Mucosa of descending colon (tissue), 3 donors: ENCODE data around the gene TNFRSF1A. TPM values are rescaled to one million over a fixed set of nuclear protein-coding genes. Genes with fewer than 3 reads are reported as not detected.

Experiments
- ATAC-seq: fragments of 200-7000 bp; cut with Tn5 transposase; one replicate; pipeline ENCODE4 v1.9.1; 2020; ENCODE audit warnings: mild to moderate bottlenecking, moderate library complexity
- DNase-seq, 3 donors: peaks; one replicate each; pipeline ENCODE4 v3.0.0-alpha.2; 2020
- H3K36me3 ChIP-seq: fragments of 200-600 bp; one replicate; pipeline ENCODE4 v1.8.0; 2021; ENCODE audit warnings: low read depth, mild to moderate bottlenecking
- H3K4me1 ChIP-seq: fragments of 200-600 bp; one replicate; pipeline ENCODE4 v1.8.0; 2021; ENCODE audit warnings: low read depth, mild to moderate bottlenecking
- H3K4me3 ChIP-seq: fragments of 200-600 bp; one replicate; pipeline ENCODE4 v1.8.0; 2021; ENCODE audit warnings: mild to moderate bottlenecking
- H3K9me3 ChIP-seq: fragments of 200-600 bp; one replicate; pipeline ENCODE4 v1.8.0; 2021; ENCODE audit warnings: mild to moderate bottlenecking
- CTCF ChIP-seq: fragments of 200-600 bp; IDR thresholded peaks from one replicate; pipeline ENCODE4 v1.8.0; 2022; ENCODE audit warnings: antibody characterized with exemption, mild to moderate bottlenecking
- intact Hi-C, 2 donors: fragments of 100-400 bp; cut with DNase I in 1 of 2; cut with micrococcal nuclease in 1 of 2; formaldehyde crosslinking; loops; one replicate each; pipeline versions ENCODE4 v1.11.0 to v1.11.1; 2022; cut with DNase I, micrococcal nuclease
- total RNA-seq, 3 donors: library from RNA; stranded (reverse); fragmentation: NEBNext Ultra II Directional in 2 of 3; extraction: Animal tissue kit (Norgen Biotek cat#: 25700) in 2 of 3; gene quantifications; one replicate each; pipeline versions ENCODE4 v1.2.1 to v1.2.4, GENCODE V29; 2021 to 2023
- donor health status: DM: no; HTN: no; CAD: no; lungs with moderate emphysema.
- donor health status: DM: no; HTN: no; CAD: no.
- donor health status: DM: no; HTN: yes; CAD: no.

The TNFRSF1A gene
- total RNA-seq, 3 donors from 2014 or later = 166 to 237 (median 211) TPM

GRCh38 chr12:6337958-6338433 is 3.9 kb downstream of the TNFRSF1A start:
- peaks cover 74% of the 10 kb centered on the region for H3K4me1 ChIP-seq
- intact Hi-C loops = loop anchor here (5.0 to 10.0 kb wide), 2 partner anchors 44 to 47 kb away; partner anchors contain the start of gene LTBR (in 2 of the 2)
- H3K4me3 ChIP-seq = no peak overlapping the region
- TF ChIP-seq CTCF = no peak
- no peaks in the 10 kb centered on the region for H3K36me3 ChIP-seq
- no peak for DNase-seq
- no peaks in the 10 kb centered on the region for H3K9me3 ChIP-seq
- no peak for ATAC-seq

- intact Hi-C loops = loop anchor here (5.0 to 10.0 kb wide), 2 partner anchors 45 to 48 kb away; partner anchors contain the start of gene LTBR (in 2 of the 2)
- ATAC-seq (no peak), DNase-seq (peak in 2 of 3 donors; percentile 61 to 80)
- no peaks in the 10 kb centered on the region for H3K36me3 ChIP-seq
- no peak for TF ChIP-seq CTCF
- H3K9me3 ChIP-seq = no peaks in the 10 kb centered on the region
- peaks cover 75% of the 10 kb centered on the region for H3K4me1 ChIP-seq
- H3K4me3 ChIP-seq = no peak overlapping the region
Observed at GRCh38 chr12:6336889-6337853, 4.7 kb downstream of the TNFRSF1A start.

GRCh38 chr12:6336079-6336888 is 5.6 kb downstream of the TNFRSF1A start:
- Histone ChIP-seq H3K9me3 (no peaks in the 10 kb centered on the region), H3K36me3 (peaks cover 5% of the 10 kb centered on the region), H3K4me3 (no peak overlapping the region), H3K4me1 (peaks cover 74% of the 10 kb centered on the region)
- intact Hi-C loops = loop anchor here (5.0 to 10.0 kb wide), 2 partner anchors 46 to 49 kb away; partner anchors contain the start of gene LTBR (in 2 of the 2)
- TF ChIP-seq CTCF = no peak
- DNase-seq = peak; percentile 90 to 96 (median 93)
- peak; percentile 70 for ATAC-seq

GRCh38 chr12:6335451-6336078 is 6.3 kb downstream of the TNFRSF1A start:
- DNase-seq (peak; percentile 82 to 92 (median 87)), ATAC-seq (peak; percentile 48)
- intact Hi-C loops = loop anchor here (5.0 to 10.0 kb wide), 2 partner anchors 47 to 49 kb away; partner anchors contain the start of gene LTBR (in 2 of the 2)
- peak; percentile 24 for TF ChIP-seq CTCF
- Histone ChIP-seq H3K4me1 (peaks cover 74% of the 10 kb centered on the region), H3K36me3 (peaks cover 9% of the 10 kb centered on the region), H3K4me3 (no peak overlapping the region), H3K9me3 (no peaks in the 10 kb centered on the region)

- Histone ChIP-seq H3K4me3 (no peak overlapping the region), H3K36me3 (peaks cover 9% of the 10 kb centered on the region), H3K4me1 (peaks cover 74% of the 10 kb centered on the region), H3K9me3 (no peaks in the 10 kb centered on the region)
- intact Hi-C loops = loop anchor here (5.0 to 10.0 kb wide), 2 partner anchors 47 to 50 kb away; partner anchors contain the start of gene LTBR (in 2 of the 2)
- DNase-seq (peak; percentile 60 to 71 (median 65)), ATAC-seq (peak; percentile 4)
- TF ChIP-seq CTCF = no peak
Observed at GRCh38 chr12:6334940-6335450, 6.9 kb downstream of the TNFRSF1A start.
